SKM-1 treated with dmso at 0.1 percent for 144 hours (cell line): Measurements from ENCODE around the gene CYP4X1.
"Not testable (repeated sequence)": the region's sequence is repeated elsewhere in the genome, so short reads cannot be mapped to it uniquely, and the experiment has no call there.

Experiments
- DNase-seq: peaks from one replicate; lab custom pipeline; 2025; ENCODE audit not compliant: unreplicated experiment; lab: John Stamatoyannopoulos, UW

Gene CYP4X1, protein sequence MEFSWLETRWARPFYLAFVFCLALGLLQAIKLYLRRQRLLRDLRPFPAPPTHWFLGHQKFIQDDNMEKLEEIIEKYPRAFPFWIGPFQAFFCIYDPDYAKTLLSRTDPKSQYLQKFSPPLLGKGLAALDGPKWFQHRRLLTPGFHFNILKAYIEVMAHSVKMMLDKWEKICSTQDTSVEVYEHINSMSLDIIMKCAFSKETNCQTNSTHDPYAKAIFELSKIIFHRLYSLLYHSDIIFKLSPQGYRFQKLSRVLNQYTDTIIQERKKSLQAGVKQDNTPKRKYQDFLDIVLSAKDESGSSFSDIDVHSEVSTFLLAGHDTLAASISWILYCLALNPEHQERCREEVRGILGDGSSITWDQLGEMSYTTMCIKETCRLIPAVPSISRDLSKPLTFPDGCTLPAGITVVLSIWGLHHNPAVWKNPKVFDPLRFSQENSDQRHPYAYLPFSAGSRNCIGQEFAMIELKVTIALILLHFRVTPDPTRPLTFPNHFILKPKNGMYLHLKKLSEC

DNA sequence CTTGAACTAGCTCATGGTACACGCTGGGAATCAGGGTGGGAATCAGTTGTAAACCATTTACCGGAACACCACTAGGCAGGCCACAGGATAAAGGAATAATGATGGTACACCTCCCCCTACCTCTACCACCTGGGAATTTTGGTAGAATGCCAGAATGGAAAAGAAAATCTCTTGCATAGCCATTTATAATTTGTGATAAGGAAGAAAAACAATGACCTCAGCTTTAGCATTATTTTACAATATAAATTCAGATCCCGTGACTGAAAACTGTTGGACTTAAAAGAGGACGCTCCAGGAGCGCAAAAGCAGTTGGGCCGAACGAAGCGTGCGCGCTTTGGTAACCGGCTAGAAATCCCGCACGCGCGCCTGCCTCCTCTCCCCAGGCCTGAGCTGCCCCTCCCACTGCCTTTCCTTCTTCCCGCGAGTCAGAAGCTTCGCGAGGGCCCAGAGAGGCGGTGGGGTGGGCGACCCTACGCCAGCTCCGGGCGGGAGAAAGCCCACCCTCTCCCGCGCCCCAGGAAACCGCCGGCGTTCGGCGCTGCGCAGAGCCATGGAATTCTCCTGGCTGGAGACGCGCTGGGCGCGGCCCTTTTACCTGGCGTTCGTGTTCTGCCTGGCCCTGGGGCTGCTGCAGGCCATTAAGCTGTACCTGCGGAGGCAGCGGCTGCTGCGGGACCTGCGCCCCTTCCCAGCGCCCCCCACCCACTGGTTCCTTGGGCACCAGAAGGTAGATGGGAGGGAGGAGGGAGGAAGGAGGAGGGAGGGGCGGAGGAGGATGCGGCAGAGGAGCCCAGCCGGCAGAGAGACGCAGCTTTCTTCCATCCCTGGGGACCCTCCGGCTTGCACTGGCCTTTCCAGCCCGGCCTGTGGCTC lies at the start of gene CYP4X1:
CYP4X1 (plus strand) TSS at position 402 of the 873 bp plus-strand sequence; CDS start at position 551, 149 bp downstream.
- no peak for DNase-seq

DNA sequence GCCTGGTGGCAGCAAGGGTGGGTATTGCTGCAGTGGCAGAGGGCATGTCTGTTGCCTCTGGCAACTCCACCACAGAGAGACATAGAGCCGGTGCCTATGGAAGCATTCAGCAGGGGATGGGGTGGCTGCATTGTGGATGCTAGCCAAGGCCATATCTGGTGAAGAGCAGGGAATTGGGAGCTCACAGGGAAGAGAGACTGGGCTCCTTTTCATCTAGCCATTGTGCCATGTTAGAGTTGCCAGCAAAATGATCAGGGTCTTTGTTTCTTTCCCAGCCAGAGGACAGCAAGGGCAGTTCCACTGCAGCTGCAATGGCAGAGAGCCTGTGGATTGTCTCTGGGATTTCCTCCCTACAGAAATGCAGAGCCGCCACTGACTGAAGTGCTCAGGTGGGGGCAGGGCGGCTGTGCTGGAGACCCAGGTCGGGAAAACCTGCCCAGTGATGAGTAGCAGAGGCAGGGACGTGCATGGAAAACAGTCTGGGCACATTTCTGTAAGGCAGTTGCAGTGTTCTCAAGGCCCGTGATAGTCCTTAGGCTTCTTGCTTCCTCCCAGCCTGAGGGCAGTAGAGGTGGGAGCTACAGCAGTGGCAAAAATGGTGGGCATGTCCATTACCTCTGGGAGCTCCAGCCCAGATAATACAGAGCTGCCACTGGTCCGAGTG lies 40.2 kb upstream of the CYP4X1 start:
- DNase-seq: no peak

DNA sequence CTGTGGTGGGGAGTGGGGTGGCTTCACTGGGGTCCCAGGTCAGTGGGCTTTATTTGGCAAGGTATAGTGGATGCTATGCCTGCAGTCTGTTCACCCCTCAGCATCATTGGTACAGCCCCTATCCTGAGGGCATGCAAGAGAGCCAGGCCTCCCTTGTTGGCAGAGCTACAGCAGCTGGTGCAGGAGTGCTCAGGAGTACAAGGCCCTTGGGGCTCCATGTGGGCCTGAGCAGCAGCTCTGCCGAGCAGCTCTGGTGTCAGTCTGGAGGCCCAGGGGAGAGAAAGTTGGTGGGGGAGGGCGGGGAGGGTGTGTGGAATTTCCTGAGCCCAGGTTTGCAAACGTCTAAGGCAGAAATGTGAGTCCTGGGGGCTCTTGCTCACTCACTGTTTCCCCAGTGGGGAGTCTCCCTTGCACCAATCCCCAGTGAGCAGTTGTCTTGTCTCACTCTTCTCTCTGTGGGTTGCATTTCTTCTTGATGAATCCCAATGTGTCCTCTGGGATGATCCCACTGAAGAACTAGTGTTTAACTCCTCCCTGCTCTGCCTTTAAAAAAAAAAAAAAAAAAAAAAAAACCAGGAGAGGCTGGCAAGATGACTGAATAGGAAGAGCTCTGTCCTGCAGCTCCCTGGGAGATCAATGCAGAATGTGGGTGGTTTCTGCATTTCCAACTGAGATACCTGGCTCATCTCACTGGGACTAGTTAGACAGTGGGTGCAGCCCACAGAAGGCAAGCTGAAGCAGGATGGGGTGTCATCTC lies 39.5 kb upstream of the CYP4X1 start:
- no peak for DNase-seq

DNA sequence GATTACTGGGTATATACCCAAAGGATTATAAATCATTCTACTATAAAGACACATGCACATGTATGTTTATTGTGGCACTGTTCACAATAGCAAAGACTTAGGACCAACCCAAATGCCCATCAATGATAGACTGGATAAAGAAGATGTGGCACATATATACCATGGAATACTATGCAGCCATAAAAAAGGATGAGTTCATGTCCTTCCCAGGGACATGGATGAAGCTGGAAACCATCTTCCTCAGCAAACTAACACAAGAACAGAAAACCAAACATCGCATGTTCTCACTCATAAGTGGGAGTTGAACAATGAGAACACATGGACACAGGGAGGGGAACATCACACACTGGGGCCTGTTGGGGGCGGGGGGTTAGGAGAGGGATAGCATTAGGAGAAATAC lies 32.9 kb upstream of the CYP4X1 start:
- DNase-seq: not testable (repeated sequence)

DNA sequence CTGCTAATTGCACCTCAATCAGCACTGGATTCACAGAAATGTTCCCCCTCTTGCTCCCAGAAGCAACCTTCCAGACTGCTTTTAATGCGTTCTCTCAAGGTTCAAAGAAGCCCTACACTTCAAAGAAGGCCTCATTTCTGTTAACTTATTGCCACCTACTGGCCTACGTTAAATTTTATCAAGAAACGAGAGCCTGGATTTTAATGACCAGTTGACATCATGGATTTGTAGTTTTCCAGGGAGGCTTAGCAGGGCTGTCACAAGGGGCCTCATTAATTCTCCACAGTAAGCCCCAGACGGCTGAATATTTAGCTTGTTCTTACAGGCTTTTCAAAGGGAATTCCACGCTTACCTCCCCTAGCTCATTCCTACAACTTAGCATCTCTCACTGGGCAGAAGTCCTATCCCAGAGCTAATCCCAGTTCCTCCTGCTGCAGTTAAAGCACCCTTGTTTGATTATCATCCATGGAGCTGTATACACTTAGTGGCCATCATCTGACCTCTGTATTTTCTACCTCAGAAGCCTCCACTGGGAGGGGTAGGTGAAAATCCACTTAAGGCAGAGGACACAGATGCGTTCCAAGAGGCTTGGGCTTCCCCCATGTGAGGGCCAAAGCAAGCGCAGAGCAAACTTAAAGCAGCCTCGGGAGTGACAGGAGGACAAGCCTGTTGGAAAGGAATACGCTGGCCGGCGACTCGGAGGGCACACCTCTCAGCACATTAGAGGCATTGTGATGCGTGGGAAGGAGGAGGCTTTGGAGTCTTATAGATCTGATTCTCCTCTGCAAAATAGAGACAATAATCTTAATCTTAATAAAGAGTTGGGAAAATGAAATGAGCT lies 32.2 kb upstream of the CYP4X1 start:
- DNase-seq: no peak

DNA sequence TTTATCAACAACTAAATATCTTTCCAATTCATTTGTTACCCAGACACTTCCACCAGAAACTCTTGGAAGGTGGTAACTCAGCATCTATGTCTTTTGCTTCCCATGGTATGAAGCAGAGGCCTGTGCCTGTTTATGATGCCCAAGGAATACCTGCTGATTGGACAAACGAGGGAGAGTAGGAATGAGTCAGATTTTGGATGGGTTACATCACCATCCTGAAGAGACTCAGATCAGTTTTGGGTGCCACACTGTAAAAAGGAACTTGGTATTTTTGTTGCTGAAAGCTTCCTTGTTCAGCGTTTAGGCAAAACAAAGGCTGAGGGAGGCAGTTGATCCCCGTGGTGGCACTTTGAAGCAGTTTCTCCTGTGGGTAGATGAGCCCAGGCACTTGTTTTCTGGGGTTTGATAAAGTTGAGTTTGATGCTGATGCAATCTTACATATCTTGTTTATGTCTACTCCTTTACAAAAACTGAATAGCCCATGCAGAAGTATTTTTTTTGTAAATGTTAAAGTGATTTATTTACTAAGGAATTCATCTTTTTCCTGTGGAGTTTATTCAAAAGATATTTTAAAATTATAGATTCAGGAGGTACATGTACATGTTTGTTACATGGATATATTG lies 26.7 kb upstream of the CYP4X1 start:
- DNase-seq: no peak

DNA sequence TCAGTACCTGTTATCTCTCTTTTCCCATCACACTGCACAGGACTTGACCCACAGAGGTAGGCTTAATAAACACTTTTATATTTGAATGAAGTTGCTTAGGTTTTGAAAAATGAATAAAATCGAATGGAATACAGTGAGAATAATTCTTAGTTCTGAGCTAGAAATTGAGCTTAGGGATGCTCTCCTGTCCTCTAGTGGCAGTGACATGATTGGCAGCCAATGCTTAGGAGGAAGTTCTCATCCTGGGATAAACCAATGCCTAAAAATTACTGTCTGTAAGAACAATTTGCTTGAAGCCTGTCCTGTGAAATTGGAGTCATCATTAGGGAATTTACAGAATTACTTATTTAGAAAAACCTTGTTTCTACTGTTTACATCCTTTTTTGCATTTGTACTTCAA lies 21.3 kb upstream of the CYP4X1 start:
- DNase-seq: no peak

DNA sequence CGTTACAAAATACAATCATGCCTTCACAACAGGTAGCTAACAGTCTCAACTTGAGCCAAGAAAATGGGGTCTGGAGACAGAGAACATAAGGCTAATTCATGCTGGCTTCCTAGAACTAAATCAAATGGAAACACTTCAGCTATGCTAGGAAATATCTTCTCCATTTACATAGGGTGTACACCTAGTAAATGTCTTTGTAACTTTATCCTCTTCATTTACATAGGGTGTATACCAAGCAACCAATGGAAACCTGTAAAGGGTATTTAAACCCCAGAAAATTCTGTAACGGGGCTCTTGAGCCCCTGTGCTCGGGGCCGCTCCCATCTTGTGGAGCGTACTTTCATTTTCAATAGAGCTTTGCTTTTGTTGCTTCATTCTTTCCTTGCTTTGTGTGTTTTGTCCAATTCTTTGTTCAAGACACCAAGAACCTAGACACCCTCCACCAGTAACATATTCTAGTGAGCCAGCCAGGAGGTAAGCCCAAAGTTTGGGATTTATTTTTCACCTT lies 19.5 kb upstream of the CYP4X1 start:
- DNase-seq: no peak

DNA sequence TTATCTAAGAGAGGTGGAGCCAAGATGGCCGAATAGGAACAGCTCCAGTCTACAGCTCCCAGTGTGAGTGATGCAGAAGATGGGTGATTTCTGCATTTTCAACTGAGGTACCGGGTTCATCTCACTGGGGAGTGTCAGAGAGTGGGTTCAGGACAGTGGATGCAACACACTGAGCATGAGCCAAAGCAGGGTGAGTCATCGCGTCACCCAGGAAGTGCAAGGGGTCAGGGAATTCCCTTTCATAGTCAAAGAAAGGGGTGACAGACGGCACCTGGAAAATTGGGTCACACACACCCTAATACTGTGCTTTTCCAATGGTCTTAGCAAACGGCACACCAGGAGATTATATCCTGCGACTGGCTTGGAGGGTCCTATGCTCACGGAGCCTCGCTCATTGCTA lies 17.0 kb upstream of the CYP4X1 start:
- DNase-seq: not testable (repeated sequence)

DNA sequence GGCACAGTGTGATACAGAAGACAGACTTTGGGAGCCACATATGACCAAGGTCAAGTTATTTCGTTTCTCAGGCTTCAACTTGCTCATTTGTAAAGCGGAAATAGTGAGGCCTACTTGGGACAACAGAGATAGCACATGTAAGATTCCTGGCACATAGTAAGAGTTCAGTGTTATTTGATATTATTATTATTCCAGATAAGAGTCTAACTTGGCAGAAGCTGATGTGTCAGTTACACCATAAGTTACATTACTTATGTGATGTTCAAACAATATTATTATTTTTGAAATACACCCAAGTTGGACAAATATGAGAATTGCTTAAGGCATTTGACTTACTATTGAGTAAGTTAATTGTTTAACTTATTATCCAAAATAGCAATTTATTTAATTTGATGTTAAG lies 10.2 kb upstream of the CYP4X1 start:
- no peak for DNase-seq

DNA sequence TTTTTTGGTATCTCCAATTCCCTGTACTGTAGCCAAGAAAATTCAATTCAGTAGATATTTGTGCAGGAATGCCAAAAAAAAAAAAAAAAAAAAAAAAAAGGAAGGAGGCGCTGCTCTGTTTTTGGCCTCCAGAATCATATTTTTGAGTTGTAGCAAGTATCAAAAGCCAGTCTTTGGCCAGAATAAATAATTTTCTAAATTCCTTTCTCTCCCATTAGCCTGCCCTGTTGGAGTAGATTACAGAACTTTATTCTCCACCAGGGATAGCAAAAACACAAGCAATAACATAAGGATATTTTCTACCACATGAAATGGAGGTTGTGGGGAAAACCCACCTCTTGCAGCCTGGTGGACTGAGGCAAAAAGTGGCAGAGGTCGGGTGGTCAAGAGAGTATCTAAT lies 2.4 kb upstream of the CYP4X1 start:
- DNase-seq: no peak

DNA sequence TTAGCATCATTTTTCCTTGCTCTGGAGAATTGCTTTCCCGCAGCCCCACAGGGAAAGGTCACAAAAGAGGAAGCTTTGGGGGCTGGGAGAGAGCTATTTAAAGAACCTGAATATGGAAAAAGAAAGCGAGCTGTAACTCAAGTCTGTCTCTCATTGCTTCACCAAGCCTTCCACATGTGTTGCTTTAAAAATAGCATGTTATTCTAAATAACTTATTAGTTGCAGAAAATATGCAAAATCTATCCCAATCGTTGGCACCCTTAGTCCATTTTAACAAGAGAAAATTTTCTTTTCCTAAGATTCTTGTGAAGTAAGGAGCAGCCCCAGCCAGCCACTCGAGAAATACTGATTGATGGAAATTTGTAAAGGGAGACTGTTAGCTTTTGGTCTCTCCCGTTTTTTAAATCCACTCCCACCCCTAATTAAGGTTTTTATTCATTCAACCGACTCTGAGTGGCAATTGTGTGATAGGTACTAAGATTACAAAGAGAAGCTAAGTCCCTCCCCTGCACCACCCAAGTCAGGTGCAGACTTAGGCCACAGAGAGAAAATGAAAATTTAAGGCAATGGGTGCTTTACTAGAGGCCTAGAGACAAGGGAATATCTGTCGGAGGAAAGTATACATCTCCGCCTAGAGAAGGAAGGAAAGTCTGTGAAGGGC lies 802 bp downstream of the CYP4X1 start:
- no peak for DNase-seq

DNA sequence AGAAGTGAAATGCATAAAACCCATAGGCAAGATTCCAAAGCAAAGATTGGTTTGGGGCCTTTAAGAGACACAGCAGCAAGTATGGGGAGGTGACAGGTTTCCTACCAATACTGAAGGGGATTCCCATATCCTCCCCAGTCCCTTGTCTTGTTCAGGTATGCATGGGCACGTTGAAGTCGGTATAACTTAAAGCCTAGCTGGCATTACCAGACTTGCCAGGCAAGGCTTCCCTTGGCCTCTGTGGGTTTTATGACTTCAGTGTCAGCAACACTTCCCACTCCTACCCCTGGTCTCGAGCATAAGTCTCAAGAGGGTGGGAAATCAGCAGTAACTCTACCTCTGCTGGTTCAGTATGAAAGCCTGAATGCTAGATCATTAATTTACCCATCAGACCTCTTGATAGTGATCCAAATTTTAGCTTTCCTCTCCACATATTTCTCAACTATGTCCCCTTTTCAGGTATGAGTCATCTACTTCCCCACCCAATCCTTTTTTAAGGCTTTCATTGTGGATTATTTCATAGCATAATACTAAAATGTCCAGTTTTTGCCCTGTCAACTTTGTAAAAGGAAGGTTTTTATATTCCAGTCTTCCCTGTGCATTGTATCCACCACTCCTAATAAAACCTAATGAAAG lies 6.8 kb downstream of the CYP4X1 start:
- no peak for DNase-seq

DNA sequence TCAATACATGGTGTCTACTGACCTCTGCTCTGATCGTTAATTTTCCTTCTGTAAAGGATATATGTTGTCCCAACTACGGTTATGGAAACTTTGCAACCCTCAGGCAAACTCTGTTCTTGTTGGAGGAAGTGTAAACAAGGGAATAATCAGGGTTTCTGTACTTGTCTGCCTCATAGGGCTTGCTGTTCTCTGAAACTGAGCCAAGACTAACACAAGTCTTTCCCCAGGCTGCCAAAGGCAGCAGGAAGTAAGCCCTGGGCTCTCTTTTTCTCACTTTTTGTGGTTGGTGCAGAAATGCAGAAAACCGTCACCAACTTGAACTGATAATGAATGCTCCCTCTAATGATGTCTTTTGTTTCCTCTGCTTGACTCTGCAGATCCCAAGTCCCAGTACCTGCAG lies 7.6 kb downstream of the CYP4X1 start:
- DNase-seq: no peak

DNA sequence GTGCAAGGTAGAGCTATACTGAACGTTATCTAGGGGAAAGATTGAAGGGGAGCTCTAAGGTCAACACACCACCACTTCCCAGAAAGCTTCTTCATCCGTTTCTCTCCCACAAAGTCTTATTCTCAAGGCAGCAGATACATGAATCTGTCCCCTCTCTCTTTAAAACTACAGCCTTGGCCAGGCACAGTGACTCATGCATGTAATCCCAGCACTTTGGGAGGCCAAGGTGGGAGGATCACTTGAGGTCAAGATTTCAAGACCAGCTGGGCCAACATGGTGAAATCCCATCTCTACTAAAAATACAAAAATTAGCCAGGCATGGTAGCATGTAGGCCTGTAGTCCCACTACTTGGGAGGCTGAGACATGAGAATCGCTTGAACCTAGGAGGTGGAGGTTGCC lies 8.1 kb downstream of the CYP4X1 start:
- no peak for DNase-seq

DNA sequence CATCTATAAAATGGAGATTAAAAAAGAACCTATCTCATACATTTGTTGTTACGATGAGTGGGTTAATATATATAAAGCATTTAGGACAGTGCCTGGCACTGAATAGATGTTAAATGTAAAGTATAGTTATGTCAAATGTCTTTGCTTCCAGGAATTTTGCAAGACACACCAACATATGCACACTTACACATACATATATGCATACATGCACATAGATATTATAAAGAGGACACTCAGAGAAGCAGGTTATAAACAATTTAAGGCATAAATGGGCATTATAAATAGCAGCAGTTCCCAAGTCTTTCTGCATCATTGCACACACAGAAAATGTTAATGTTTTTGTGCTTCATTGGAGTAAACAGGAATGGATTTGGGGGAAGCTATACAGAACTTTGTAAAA lies 13.3 kb downstream of the CYP4X1 start:
- no peak for DNase-seq

DNA sequence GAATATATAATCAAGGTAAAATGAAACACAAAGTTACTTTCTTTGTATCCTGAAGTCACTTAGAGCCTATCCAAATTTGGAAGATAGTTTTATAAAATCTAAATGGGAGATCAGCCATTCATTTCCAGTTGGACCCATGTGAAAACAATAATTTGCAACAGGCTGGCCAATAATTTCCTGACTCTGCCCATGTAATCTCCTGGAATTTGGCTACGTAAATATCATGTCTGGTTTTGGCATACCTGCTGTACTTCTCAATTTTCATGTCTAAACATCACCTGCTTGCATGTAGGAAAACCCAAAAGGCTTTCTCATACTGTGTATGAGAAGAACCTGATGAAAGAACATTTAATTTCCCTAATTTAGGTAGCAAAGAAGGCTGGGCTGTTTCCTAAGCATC lies 35.9 kb downstream of the CYP4X1 start:
- DNase-seq: no peak

DNA sequence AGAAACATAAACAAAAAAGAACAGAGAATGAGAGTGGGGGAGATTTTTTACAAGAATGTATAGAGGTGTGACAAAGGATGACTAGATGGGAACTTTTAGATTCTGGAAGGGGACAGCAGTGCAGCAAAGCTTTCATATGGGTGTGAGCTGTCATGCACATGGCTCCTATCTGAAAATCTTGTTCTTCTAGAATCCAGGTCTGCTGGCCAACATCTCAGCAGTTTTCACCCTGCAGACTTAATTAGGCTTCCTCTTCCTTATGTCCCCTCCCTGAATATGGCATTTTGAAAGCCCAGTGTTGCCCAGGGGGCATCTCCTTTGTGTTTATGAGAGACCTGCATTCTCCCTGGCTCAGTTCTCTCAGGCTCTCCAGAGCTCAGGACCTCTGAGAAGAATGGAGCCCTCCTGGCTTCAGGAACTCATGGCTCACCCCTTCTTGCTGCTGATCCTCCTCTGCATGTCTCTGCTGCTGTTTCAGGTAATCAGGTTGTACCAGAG lies 43.7 kb downstream of the CYP4X1 start, which contains the start of gene CYP4Z1:
CYP4Z1 (plus strand) TSS at position 135 of the 498 bp plus-strand sequence; CDS start at position 395, 260 bp downstream.
- no peak for DNase-seq
